Endothelial cell (in vitro differentiated cells): Measurements from ENCODE around the gene TMEM132E. TPM values are rescaled to one million over a fixed set of nuclear protein-coding genes. Genes with fewer than 3 reads are reported as not detected.

Source experiments
- DNase-seq: peaks from one replicate; pipeline ENCODE4 v3.0.0; 2021; ENCODE audit warnings: low spot score
- H3K27ac Mint-ChIP-seq: one replicate; pipeline ENCODE4 v1.8.0; 2021; ENCODE audit warnings: mixed read lengths, inconsistent platforms; ENCODE audit not compliant: unreplicated experiment
- H3K27me3 Mint-ChIP-seq: one replicate; pipeline ENCODE4 v1.8.0; 2021; ENCODE audit warnings: mild to moderate bottlenecking, moderate library complexity, mixed read lengths, inconsistent platforms; ENCODE audit not compliant: unreplicated experiment
- H3K36me3 Mint-ChIP-seq: one replicate; pipeline ENCODE4 v1.8.0; 2021; ENCODE audit warnings: mild to moderate bottlenecking, low read depth, mixed read lengths, inconsistent platforms; ENCODE audit not compliant: unreplicated experiment
- H3K4me1 Mint-ChIP-seq: one replicate; pipeline ENCODE4 v1.8.0; 2021; ENCODE audit warnings: mild to moderate bottlenecking, mixed read lengths, inconsistent platforms; ENCODE audit not compliant: unreplicated experiment
- H3K4me3 Mint-ChIP-seq: one replicate; pipeline ENCODE4 v1.8.0; 2021; ENCODE audit warnings: mild to moderate bottlenecking, mixed read lengths, inconsistent platforms; ENCODE audit not compliant: unreplicated experiment
- H3K9me3 Mint-ChIP-seq: one replicate; pipeline ENCODE4 v1.8.0; 2021; ENCODE audit warnings: mixed read lengths, inconsistent platforms; ENCODE audit not compliant: unreplicated experiment
- total RNA-seq: library from RNA; stranded (reverse); fragmentation: NEBNext Ultra II Directional; extraction: Animal tissue kit (Norgen Biotek cat#: 25700); gene quantifications from one replicate; pipeline ENCODE4 v1.2.1, GENCODE V29; 2021; ENCODE audit not compliant: unreplicated experiment
- TF ChIP-seq, protein P1 (sequence below): fragments of 200-600 bp; sonication (generic); IDR thresholded peaks from one replicate; pipeline ENCODE4 v1.5.0; 2021; ENCODE audit warnings: antibody characterized with exemption; ENCODE audit not compliant: unreplicated experiment

Gene TMEM132E
- total RNA-seq, 1 donor from 2014 or later = 0.08 TPM

DNA sequence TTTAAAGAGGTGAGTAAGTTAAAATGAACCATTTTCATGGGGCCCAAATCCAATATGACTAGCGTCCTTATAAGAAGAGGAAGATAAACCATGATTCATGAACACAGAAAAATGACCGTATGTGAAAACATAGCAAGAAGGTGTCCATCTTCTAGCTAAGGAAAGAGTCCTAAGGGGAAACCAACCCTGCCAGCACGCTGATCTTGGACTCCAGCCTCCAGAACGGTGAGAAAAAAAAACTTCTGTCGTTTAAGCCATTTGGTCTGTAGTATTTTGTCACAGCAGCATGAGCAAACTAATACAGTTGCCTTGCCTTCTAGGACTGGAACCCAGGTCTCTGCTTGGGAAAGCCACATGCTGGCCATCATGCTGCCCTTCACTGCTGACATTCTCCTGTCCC is 4.2 kb upstream of the TMEM132E start:
- Mint-ChIP-seq H3K9me3 (no peaks in the 10 kb centered on the region), H3K36me3 (no peaks in the 10 kb centered on the region), H3K4me3 (no peak overlapping the region), H3K27me3 (peaks cover 17% of the 10 kb centered on the region), H3K4me1 (peaks cover 8% of the 10 kb centered on the region), H3K27ac (no peak overlapping the region)
- TF ChIP-seq, protein P1, sequence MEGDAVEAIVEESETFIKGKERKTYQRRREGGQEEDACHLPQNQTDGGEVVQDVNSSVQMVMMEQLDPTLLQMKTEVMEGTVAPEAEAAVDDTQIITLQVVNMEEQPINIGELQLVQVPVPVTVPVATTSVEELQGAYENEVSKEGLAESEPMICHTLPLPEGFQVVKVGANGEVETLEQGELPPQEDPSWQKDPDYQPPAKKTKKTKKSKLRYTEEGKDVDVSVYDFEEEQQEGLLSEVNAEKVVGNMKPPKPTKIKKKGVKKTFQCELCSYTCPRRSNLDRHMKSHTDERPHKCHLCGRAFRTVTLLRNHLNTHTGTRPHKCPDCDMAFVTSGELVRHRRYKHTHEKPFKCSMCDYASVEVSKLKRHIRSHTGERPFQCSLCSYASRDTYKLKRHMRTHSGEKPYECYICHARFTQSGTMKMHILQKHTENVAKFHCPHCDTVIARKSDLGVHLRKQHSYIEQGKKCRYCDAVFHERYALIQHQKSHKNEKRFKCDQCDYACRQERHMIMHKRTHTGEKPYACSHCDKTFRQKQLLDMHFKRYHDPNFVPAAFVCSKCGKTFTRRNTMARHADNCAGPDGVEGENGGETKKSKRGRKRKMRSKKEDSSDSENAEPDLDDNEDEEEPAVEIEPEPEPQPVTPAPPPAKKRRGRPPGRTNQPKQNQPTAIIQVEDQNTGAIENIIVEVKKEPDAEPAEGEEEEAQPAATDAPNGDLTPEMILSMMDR = no peak
- DNase-seq = no peak

DNA sequence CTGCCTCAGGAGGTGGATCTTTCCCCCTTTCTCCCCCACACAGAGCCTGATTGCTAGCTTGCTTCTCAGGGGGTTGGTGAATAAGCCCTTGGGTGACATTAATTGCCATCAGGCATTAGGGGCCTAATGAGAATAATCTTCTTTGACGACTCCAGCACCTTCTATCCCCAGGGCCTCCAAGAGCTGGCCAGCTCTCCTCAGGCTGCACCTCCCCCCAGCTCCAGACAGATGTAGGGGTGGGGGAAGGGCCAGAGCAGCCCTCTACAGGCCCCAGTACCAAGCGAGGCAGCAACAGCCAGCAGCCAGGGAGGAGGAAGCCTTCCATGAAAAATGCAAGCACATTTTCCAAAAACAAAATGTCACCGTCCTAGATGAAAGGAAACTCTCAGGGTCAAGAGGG is 1.4 kb upstream of the TMEM132E start:
- TF ChIP-seq, protein P1 = no peak
- Mint-ChIP-seq H3K36me3 (no peaks in the 10 kb centered on the region), H3K9me3 (no peaks in the 10 kb centered on the region), H3K4me1 (peaks cover 4% of the 10 kb centered on the region), H3K27ac (no peak overlapping the region), H3K4me3 (no peak overlapping the region), H3K27me3 (peaks cover 24% of the 10 kb centered on the region)
- DNase-seq = no peak

DNA sequence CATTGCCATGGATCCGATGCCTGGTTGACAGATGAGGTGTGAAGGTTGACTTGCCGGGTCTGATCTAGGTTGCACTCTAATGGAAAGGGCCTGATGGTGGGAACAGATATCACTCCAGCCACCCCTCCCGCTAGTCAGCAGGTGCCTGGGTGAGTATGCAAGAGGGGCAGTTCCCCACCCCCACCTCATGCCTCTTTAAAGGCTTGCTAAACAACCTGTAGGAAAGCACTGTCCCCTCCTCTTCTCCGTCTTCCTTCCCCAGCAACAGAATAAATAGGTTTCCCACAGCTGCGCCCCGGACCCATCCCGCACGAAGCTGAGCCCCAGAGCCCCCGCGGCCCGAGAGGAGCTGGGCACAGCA is 746 bp upstream of the TMEM132E start:
- Mint-ChIP-seq H3K4me3 (peak overlapping the region; percentile 62), H3K27me3 (peaks cover 24% of the 10 kb centered on the region)

DNA sequence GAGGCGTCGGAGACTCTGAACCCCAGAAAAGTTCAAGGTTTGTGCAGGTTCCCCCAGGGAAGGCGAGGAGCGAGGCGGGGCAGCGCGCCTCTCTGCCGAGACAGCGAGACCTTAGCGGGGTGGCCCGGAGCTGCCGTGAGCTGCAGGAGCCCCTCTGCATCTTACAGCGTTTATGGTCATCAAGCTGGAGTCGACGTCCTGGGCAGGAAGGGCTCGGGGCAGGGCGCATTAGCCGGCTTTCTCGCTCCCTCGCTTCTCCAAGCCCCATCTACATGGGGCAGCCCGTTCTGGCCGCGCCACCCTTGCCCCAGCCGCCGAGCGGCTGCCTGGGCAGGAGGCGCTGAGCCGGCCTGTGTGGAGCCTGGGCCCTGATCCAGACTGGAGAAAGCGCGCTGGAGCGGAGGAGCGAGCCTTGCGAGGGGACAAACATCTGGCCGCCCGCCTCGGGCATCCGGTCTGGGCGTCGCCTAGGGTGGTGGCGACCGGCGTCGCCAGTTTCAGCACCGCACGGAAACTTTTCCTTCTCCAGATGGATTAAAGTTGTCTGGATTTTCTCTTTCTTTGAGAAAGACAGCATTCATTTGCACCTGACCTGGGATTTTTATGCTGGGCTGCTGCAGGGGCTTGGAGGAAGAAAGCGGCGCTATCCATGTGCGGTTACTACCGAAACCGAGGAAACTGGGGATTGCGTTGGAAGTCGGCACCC is 750 bp downstream of the TMEM132E start:
- Mint-ChIP-seq H3K27me3 (peaks cover 33% of the 10 kb centered on the region), H3K9me3 (no peaks in the 10 kb centered on the region), H3K4me3 (peak overlapping the region; percentile 79), H3K27ac (no peak overlapping the region), H3K36me3 (no peaks in the 10 kb centered on the region), H3K4me1 (peaks cover 4% of the 10 kb centered on the region)
- DNase-seq = peak; percentile 46
- TF ChIP-seq, protein P1 = no peak

More for the DNA sequence above, 746 bp upstream of the TMEM132E start:
- no peaks in the 10 kb centered on the region for H3K36me3 Mint-ChIP-seq
- H3K27ac Mint-ChIP-seq = no peak overlapping the region
- TF ChIP-seq, protein P1 = no peak
- H3K4me1 Mint-ChIP-seq = peaks cover 4% of the 10 kb centered on the region
- H3K9me3 Mint-ChIP-seq = no peaks in the 10 kb centered on the region
- DNase-seq = no peak

DNA sequence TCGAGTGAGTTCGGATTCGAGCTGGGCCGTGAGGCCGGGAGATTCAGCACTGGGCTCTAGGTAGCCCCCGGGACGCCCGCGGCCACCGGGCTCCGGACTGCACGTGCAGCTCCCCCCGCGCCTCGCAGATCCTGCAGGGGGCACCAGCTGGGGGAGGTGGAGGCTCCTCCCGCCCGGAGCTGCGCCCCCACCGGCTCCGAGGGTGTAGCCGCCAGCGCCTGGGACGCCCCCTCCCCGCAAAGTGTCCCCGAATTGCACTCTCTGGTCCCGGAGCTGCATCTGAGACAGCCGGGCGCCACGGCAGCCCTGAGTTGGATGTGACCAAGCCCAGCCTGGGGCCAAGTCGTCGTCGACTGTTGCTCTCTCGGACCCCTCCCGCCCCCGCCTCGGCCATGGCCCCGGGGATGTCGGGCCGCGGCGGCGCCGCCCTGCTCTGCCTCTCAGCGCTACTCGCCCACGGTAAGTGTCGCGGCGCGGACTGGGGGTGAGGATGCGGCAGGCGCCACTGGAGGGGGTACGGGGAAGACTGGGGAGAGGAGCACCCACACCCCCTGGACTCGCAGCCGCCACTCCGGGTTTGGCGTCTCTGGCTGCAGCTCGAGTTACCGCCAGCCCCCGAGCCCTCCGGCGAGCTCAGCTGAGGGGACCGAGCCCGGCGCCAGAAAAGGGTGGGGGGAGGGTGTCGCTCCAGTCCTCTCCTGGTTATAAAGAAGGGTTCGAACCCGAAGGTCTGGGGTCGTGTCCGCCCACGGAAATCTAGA is 1.5 kb downstream of the TMEM132E start:
- DNase-seq = peak; percentile 23
- peaks cover 4% of the 10 kb centered on the region for H3K4me1 Mint-ChIP-seq
- no peak overlapping the region for H3K27ac Mint-ChIP-seq
- TF ChIP-seq, protein P1 = no peak
- H3K27me3 Mint-ChIP-seq = peaks cover 35% of the 10 kb centered on the region
- no peaks in the 10 kb centered on the region for H3K36me3 Mint-ChIP-seq
- no peaks in the 10 kb centered on the region for H3K9me3 Mint-ChIP-seq
- H3K4me3 Mint-ChIP-seq = peak overlapping the region; percentile 79
